Stimulated activated CD8-positive, alpha-beta memory T cell treated with anti-CD3 and anti-CD28 coated beads, Interleukin-7, amount 100 ng/mL, for 4 hours (primary cell): ENCODE results near the gene KCNT2.
"Not testable (repeated sequence)": the region's sequence is repeated elsewhere in the genome, so short reads cannot be mapped to it uniquely, and the experiment has no call there.

ENCODE experiments used
- DNase-seq, 2 donors: peaks; one replicate each; pipeline ENCODE4 v3.0.0-alpha.2; 2020; ENCODE audit warnings: low read depth in 2 of 2

KCNT2 gene

GRCh38 chr1:196590959-196591358, 17.3 kb downstream of the KCNT2 start:
- no peak for DNase-seq

- DNase-seq = no peak
Measured at GRCh38 chr1:196590012-196590708, 18.1 kb downstream of the KCNT2 start.

- no peak for DNase-seq
Measured at GRCh38 chr1:196584696-196585095, 23.5 kb downstream of the KCNT2 start.

- no peak for DNase-seq
Measured at GRCh38 chr1:196577386-196577785, 30.9 kb downstream of the KCNT2 start.

- DNase-seq = no peak
Measured at GRCh38 chr1:196573226-196573625, 35.0 kb downstream of the KCNT2 start.

GRCh38 chr1:196567238-196567637, 41.0 kb downstream of the KCNT2 start:
- no peak for DNase-seq

- no peak for DNase-seq
Measured at GRCh38 chr1:196563768-196564167, 44.5 kb downstream of the KCNT2 start.

GRCh38 chr1:196559314-196559713, 48.9 kb downstream of the KCNT2 start:
- no peak for DNase-seq

GRCh38 chr1:196558411-196558810, 49.8 kb downstream of the KCNT2 start:
- DNase-seq = no peak

- no peak for DNase-seq
Measured at GRCh38 chr1:196557797-196558196, 50.4 kb downstream of the KCNT2 start.

GRCh38 chr1:196550731-196551130, 57.5 kb downstream of the KCNT2 start:
- DNase-seq = no peak

- DNase-seq = no peak
Measured at GRCh38 chr1:196546272-196547111, 61.7 kb downstream of the KCNT2 start.

GRCh38 chr1:196545222-196545621, 63.0 kb downstream of the KCNT2 start:
- no peak for DNase-seq

- no peak for DNase-seq
Measured at GRCh38 chr1:196544617-196545016, 63.6 kb downstream of the KCNT2 start.

- no peak for DNase-seq
Measured at GRCh38 chr1:196543833-196544232, 64.4 kb downstream of the KCNT2 start.

GRCh38 chr1:196538473-196538872, 69.8 kb downstream of the KCNT2 start:
- no peak for DNase-seq

- no peak for DNase-seq
Measured at GRCh38 chr1:196535727-196536126, 72.5 kb downstream of the KCNT2 start.

- no peak for DNase-seq
Measured at GRCh38 chr1:196531737-196532524, 76.3 kb downstream of the KCNT2 start.

- no peak for DNase-seq
Measured at GRCh38 chr1:196527919-196528318, 80.3 kb downstream of the KCNT2 start.

GRCh38 chr1:196522574-196523345, 85.5 kb downstream of the KCNT2 start:
- not testable (repeated sequence) for DNase-seq

GRCh38 chr1:196517193-196517592, 91.0 kb downstream of the KCNT2 start:
- DNase-seq = no peak

GRCh38 chr1:196516373-196516772, 91.9 kb downstream of the KCNT2 start:
- DNase-seq = no peak
